Measurements from ENCODE around the gene FARP1. TPM values are rescaled to one million over a fixed set of nuclear protein-coding genes. Genes with fewer than 3 reads are reported as not detected.

Gene FARP1
- total and polyA plus RNA-seq, 2 of the 13 experiments (the other 11 are each of a cell fraction or from before 2014, with no cell fraction given): 70.6 to 126 TPM

DNA sequence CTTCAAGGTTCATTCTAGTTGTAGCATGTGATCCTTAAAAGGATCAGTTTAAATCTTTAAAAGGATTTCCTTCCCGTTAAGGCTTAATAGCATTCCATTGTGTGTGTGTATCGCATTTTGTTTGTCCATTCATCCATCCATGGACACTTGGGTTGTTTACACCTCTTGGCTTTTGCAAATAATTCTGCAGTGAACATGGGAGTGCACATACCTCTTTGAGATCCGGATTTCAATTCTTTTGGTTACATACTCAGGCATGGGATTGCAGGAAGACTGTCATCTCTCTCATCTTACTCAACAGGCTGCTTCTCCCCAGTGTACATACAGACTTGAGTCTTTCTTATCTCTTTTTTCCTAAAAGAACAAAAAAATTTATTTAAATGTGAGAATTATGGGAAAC is 32.9 kb downstream of the FARP1 start:
- Histone ChIP-seq H3K9me3 (ENCODE audit: low read length) (no peaks in the 10 kb centered on the region), H4K20me1 (ENCODE audit: insufficient read depth, low read length) (peaks cover 77% of the 10 kb centered on the region), H3K27ac (ENCODE audit: extremely low read length, insufficient read depth, low read length) (no peak overlapping the region), H3K4me3 (replicated peaks in 1 of 3; ENCODE audit: insufficient read depth in 1 of 3, low read depth in 2 of 3, low read length in 3 of 3) (no peak overlapping the region), H3K79me2 (ENCODE audit: insufficient read depth, low read length) (peaks cover 99% of the 10 kb centered on the region), H3K4me2 (ENCODE audit: low read depth, low read length) (no peak overlapping the region), H2AFZ (ENCODE audit: low read length) (no peak overlapping the region), H3K27me3 (ENCODE audit: control insufficient read depth in 1 of 2, insufficient read depth in 2 of 2, low read length in 2 of 2) (no peaks in the 10 kb centered on the region), H3K36me3 (replicated peaks in 1 of 2; ENCODE audit: control insufficient read depth in 1 of 2, insufficient read depth in 2 of 2, low read length in 2 of 2) (peaks cover 8 to 32% of the 10 kb centered on the region in 2 experiments), H3K9ac (ENCODE audit: insufficient read depth, low read depth, low read length) (no peak overlapping the region), H3K4me1 (ENCODE audit: insufficient read depth, low read length) (peaks cover 58% of the 10 kb centered on the region)
- FAIRE-seq (peak; percentile 15), ATAC-seq (no peak), DNase-seq (ENCODE audit: low spot score) (no peak)
- intact Hi-C loops (cut with micrococcal nuclease; ENCODE audit: unreplicated experiment) (no loop called here), in situ Hi-C loops (cut with HindIII; ENCODE audit: extremely low pct_ligation_motif_present, low pct_unique_long_range_greater_than_20kb) (no loop called here)
- 87% methylated on average over 3 of the region's 3 CpGs for WGBS (ENCODE audit: low lambda C conversion rate)
- TF ChIP-seq, protein P1, sequence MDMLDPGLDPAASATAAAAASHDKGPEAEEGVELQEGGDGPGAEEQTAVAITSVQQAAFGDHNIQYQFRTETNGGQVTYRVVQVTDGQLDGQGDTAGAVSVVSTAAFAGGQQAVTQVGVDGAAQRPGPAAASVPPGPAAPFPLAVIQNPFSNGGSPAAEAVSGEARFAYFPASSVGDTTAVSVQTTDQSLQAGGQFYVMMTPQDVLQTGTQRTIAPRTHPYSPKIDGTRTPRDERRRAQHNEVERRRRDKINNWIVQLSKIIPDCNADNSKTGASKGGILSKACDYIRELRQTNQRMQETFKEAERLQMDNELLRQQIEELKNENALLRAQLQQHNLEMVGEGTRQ (IDR thresholded peaks at IDR 0.05; ENCODE audit: low read depth, low read length): no peak
- TF ChIP-seq, protein P1 (CRISPR knock-in tag; IDR thresholded peaks at IDR 0.05; ENCODE audit: borderline replicate concordance): no peak
- no peak for TF ChIP-seq SKI (IDR thresholded peaks at IDR 0.05; ENCODE audit: partially characterized antibody)
- no TSS peak for BruUV-seq (replicated peaks)
- ChIA-PET POLR2A (no interaction called here), CTCF (ENCODE audit: low intra/inter-chr PET ratio, low total read pairs) (no interaction called here)

DNA sequence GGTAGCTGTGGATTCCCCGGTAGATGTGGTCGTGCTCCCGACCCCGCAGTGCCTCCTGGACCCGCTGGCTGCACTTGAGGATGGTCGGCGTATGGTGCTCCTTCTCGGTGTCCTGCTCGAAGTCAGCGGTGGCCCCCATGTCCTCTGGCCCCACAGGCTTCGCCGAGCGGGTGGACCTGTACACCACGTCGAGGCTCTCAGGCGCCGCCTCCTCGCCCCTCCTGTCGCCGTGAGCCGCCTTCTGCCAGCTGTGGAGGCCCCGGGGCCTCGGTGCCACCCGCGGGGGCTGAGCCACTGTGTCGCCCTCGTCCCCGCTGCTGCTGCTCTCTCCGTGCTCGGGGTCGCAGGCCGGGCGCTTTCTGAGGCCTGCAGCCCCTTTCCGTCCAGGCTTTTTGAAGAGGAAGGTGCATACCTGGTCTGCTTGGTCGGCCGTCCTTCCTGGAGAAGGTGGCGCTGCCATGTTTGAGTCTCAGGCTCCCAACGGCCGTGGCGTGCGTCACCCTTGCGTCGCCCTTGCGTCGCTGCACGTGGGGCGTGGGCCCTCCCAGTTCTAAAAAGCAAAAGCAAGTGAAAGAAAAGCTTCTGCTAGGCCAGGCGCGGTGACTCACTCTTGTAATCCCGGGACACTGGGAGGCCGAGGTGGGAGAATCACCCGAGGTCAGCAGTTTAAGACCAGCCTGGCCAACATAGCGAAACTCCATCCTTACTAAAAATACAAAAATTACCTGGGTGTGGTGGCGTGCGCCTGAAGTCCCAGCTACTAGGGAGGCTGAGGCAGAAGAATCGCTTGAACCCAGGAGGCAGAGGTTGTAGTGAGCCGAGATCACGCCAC is 34.1 kb downstream of the FARP1 start, which contains the start of gene RNF113B:
TSS of gene RNF113B (minus strand) at position 493 of the 832 bp plus-strand sequence. CDS start at position 460, 33 bp downstream.
- BruUV-seq (replicated peaks): no TSS peak
- FAIRE-seq (no peak), DNase-seq (ENCODE audit: low spot score) (no peak), ATAC-seq (no peak)
- Histone ChIP-seq H3K4me2 (ENCODE audit: low read depth, low read length) (no peak within 1 kb of the TSS), H3K4me3 (replicated peaks in 1 of 3; ENCODE audit: insufficient read depth in 1 of 3, low read depth in 2 of 3, low read length in 3 of 3) (no peak within 1 kb of the TSS), H3K27ac (ENCODE audit: extremely low read length, insufficient read depth, low read length) (no peak within 1 kb of the TSS), H4K20me1 (ENCODE audit: insufficient read depth, low read length) (peaks cover 75% of the 10 kb centered on the region), H3K79me2 (ENCODE audit: insufficient read depth, low read length) (peaks cover 98% of the 10 kb centered on the region), H2AFZ (ENCODE audit: low read length) (no peak within 1 kb of the TSS), H3K9ac (ENCODE audit: insufficient read depth, low read depth, low read length) (no peak within 1 kb of the TSS), H3K36me3 (replicated peaks in 1 of 2; ENCODE audit: control insufficient read depth in 1 of 2, insufficient read depth in 2 of 2, low read length in 2 of 2) (peaks cover 7 to 27% of the 10 kb centered on the region in 2 experiments; a peak in 3 of 5 replicates), H3K27me3 (ENCODE audit: control insufficient read depth in 1 of 2, insufficient read depth in 2 of 2, low read length in 2 of 2) (no peaks in the 10 kb centered on the region), H3K9me3 (ENCODE audit: low read length) (no peaks in the 10 kb centered on the region), H3K4me1 (ENCODE audit: insufficient read depth, low read length) (peaks cover 47% of the 10 kb centered on the region)
- WGBS (ENCODE audit: low lambda C conversion rate): 95% methylated on average over 51 of the region's 58 CpGs
- CTCF ChIA-PET (ENCODE audit: low intra/inter-chr PET ratio, low total read pairs): no interaction called here
- in situ Hi-C loops (cut with HindIII; ENCODE audit: extremely low pct_ligation_motif_present, low pct_unique_long_range_greater_than_20kb) (no loop called here), intact Hi-C loops (cut with micrococcal nuclease; ENCODE audit: unreplicated experiment) (no loop called here)
- POLR2A ChIA-PET: no interaction called here
- no peak for TF ChIP-seq ASH2L (IDR thresholded peaks at IDR 0.05; ENCODE audit: insufficient read length, low read depth, low read length)
- TF ChIP-seq RFX3 (CRISPR knock-in tag; IDR thresholded peaks at IDR 0.05): no peak
- TF ChIP-seq HNRNPL (IDR thresholded peaks at IDR 0.05; ENCODE audit: low read depth, low read length): no peak
- no peak for TF ChIP-seq ZNF10 (CRISPR knock-in tag; IDR thresholded peaks at IDR 0.05; ENCODE audit: borderline replicate concordance, low read depth)
- TF ChIP-seq ZNF788 (CRISPR knock-in tag; IDR thresholded peaks at IDR 0.05; ENCODE audit: borderline replicate concordance): no peak
- TF ChIP-seq ZNF83 (CRISPR knock-in tag; IDR thresholded peaks at IDR 0.05; ENCODE audit: borderline replicate concordance): no peak
- no peak for TF ChIP-seq DNMT1 (CRISPR knock-in tag; IDR thresholded peaks at IDR 0.05)
- no peak for TF ChIP-seq SP5 (CRISPR knock-in tag; IDR thresholded peaks at IDR 0.05; ENCODE audit: borderline replicate concordance, low read depth)
- no peak for TF ChIP-seq PAX8 (CRISPR knock-in tag; IDR thresholded peaks at IDR 0.05; ENCODE audit: borderline replicate concordance)
- no peak for TF ChIP-seq NFE2 (CRISPR knock-in tag; IDR thresholded peaks at IDR 0.05)
- TF ChIP-seq EED (CRISPR knock-in tag; IDR thresholded peaks at IDR 0.05): no peak
- no peak for TF ChIP-seq NFIC (IDR thresholded peaks at IDR 0.05; ENCODE audit: low read length)
- TF ChIP-seq ZNF772 (CRISPR knock-in tag; IDR thresholded peaks at IDR 0.05): no peak
- peak; percentile 53 for TF ChIP-seq AGO2 (optimal IDR thresholded peaks at IDR 0.05; ENCODE audit: low read depth, low read length)
- TF ChIP-seq ZNF124 (CRISPR knock-in tag; IDR thresholded peaks at IDR 0.05): no peak

All from HepG2 (cell line).